ENCODE measurements around the gene EVA1A.

The EVA1A gene

DNA sequence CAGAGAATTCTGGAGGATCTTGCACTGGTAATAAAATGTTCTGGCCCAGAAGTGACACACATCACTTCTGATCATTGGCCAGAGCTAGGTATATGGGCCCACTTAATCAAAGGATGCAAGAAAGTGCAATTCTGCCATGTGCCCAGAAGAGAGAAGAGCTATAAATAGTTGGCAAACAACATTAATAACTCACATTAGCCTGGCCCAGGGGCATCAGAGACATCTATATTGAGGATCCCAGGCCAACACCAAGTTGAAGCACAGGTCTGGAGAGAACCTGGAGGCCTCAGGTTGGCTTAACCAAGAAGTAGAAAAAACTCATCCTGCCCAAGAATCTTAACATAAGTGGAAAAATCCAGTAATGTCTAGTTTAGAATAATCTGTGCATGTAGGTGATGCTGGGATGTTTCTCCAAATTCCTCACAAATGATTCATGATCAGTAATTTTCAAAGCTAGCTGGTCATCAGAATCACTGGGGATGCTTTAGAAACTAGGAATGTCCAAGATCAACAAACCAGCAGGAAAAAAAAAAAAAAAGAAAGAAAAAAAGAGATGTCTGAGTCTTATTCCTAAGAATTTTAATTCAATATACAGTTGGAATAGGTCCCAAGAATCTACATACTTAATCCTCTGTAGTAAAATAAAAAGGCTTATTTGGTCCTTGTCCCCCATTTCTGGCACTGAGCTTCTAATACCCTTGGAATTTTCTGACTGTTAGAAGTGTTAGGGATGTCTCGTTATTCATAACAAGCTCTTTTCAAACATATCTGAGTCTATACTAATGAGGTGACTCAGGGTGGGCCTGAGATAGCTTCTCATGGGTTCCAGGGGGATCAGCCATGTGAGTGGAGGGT, 35.0 kb upstream of the EVA1A start:
- TF ChIP-seq CSDC2 (CRISPR knock-in tag; IDR thresholded peaks at IDR 0.05) (no peak), ZC3H10 (CRISPR knock-in tag; IDR thresholded peaks at IDR 0.05) (no peak), RARB (CRISPR knock-in tag; IDR thresholded peaks at IDR 0.05) (no peak), ISL1 (CRISPR knock-in tag; IDR thresholded peaks at IDR 0.05) (peak; percentile 84)
- TF ChIP-seq, protein P1, sequence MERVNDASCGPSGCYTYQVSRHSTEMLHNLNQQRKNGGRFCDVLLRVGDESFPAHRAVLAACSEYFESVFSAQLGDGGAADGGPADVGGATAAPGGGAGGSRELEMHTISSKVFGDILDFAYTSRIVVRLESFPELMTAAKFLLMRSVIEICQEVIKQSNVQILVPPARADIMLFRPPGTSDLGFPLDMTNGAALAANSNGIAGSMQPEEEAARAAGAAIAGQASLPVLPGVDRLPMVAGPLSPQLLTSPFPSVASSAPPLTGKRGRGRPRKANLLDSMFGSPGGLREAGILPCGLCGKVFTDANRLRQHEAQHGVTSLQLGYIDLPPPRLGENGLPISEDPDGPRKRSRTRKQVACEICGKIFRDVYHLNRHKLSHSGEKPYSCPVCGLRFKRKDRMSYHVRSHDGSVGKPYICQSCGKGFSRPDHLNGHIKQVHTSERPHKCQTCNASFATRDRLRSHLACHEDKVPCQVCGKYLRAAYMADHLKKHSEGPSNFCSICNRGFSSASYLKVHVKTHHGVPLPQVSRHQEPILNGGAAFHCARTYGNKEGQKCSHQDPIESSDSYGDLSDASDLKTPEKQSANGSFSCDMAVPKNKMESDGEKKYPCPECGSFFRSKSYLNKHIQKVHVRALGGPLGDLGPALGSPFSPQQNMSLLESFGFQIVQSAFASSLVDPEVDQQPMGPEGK (CRISPR knock-in tag; IDR thresholded peaks at IDR 0.05; ENCODE audit: borderline replicate concordance): no peak
- ATAC-seq: peak; percentile 89

GRCh38 chr2:75594596-75594995, 33.9 kb upstream of the EVA1A start:
- ATAC-seq: no peak
- TF ChIP-seq ESRRG (CRISPR knock-in tag; IDR thresholded peaks at IDR 0.05) (no peak), TCF4 (CRISPR knock-in tag; IDR thresholded peaks at IDR 0.05; ENCODE audit: borderline replicate concordance) (no peak), TOX (CRISPR knock-in tag; IDR thresholded peaks at IDR 0.05; ENCODE audit: borderline replicate concordance) (no peak), ZNF70 (CRISPR knock-in tag; IDR thresholded peaks at IDR 0.05) (no peak), SNAI2 (CRISPR knock-in tag; IDR thresholded peaks at IDR 0.05) (no peak), ISL1 (CRISPR knock-in tag; IDR thresholded peaks at IDR 0.05) (no peak), ARNTL (CRISPR knock-in tag; IDR thresholded peaks at IDR 0.05; ENCODE audit: borderline replicate concordance, low read depth) (no peak), ZFP30 (CRISPR knock-in tag; IDR thresholded peaks at IDR 0.05) (no peak), ZNF8 (CRISPR knock-in tag; IDR thresholded peaks at IDR 0.05) (no peak), PPARA (CRISPR knock-in tag; IDR thresholded peaks at IDR 0.05; ENCODE audit: borderline replicate concordance) (no peak)
- TF ChIP-seq, protein P2, sequence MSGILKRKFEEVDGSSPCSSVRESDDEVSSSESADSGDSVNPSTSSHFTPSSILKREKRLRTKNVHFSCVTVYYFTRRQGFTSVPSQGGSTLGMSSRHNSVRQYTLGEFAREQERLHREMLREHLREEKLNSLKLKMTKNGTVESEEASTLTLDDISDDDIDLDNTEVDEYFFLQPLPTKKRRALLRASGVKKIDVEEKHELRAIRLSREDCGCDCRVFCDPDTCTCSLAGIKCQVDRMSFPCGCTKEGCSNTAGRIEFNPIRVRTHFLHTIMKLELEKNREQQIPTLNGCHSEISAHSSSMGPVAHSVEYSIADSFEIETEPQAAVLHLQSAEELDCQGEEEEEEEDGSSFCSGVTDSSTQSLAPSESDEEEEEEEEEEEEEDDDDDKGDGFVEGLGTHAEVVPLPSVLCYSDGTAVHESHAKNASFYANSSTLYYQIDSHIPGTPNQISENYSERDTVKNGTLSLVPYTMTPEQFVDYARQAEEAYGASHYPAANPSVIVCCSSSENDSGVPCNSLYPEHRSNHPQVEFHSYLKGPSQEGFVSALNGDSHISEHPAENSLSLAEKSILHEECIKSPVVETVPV (CRISPR knock-in tag; IDR thresholded peaks at IDR 0.05): no peak

- ATAC-seq: no peak
- TF ChIP-seq SNAI2 (CRISPR knock-in tag; IDR thresholded peaks at IDR 0.05) (no peak), ZNF70 (CRISPR knock-in tag; IDR thresholded peaks at IDR 0.05) (no peak), ZNF565 (CRISPR knock-in tag; conservative IDR thresholded peaks at IDR 0.05; ENCODE audit: low read depth) (no peak), TOX (CRISPR knock-in tag; IDR thresholded peaks at IDR 0.05; ENCODE audit: borderline replicate concordance) (no peak), OSR1 (CRISPR knock-in tag; IDR thresholded peaks at IDR 0.05) (no peak), ZNF8 (CRISPR knock-in tag; IDR thresholded peaks at IDR 0.05) (no peak), ARNTL (CRISPR knock-in tag; IDR thresholded peaks at IDR 0.05; ENCODE audit: borderline replicate concordance, low read depth) (no peak), ISL1 (CRISPR knock-in tag; IDR thresholded peaks at IDR 0.05) (no peak), POU6F1 (CRISPR knock-in tag; IDR thresholded peaks at IDR 0.05; ENCODE audit: borderline replicate concordance, low read depth) (no peak), ZFP30 (CRISPR knock-in tag; IDR thresholded peaks at IDR 0.05) (no peak), RARB (CRISPR knock-in tag; IDR thresholded peaks at IDR 0.05) (no peak), ESRRG (CRISPR knock-in tag; IDR thresholded peaks at IDR 0.05) (no peak), PPARA (CRISPR knock-in tag; IDR thresholded peaks at IDR 0.05; ENCODE audit: borderline replicate concordance) (no peak)
- TF ChIP-seq, protein P1 (CRISPR knock-in tag; IDR thresholded peaks at IDR 0.05; ENCODE audit: borderline replicate concordance): no peak
- TF ChIP-seq, protein P2 (CRISPR knock-in tag; IDR thresholded peaks at IDR 0.05): no peak
- TF ChIP-seq, protein P3, sequence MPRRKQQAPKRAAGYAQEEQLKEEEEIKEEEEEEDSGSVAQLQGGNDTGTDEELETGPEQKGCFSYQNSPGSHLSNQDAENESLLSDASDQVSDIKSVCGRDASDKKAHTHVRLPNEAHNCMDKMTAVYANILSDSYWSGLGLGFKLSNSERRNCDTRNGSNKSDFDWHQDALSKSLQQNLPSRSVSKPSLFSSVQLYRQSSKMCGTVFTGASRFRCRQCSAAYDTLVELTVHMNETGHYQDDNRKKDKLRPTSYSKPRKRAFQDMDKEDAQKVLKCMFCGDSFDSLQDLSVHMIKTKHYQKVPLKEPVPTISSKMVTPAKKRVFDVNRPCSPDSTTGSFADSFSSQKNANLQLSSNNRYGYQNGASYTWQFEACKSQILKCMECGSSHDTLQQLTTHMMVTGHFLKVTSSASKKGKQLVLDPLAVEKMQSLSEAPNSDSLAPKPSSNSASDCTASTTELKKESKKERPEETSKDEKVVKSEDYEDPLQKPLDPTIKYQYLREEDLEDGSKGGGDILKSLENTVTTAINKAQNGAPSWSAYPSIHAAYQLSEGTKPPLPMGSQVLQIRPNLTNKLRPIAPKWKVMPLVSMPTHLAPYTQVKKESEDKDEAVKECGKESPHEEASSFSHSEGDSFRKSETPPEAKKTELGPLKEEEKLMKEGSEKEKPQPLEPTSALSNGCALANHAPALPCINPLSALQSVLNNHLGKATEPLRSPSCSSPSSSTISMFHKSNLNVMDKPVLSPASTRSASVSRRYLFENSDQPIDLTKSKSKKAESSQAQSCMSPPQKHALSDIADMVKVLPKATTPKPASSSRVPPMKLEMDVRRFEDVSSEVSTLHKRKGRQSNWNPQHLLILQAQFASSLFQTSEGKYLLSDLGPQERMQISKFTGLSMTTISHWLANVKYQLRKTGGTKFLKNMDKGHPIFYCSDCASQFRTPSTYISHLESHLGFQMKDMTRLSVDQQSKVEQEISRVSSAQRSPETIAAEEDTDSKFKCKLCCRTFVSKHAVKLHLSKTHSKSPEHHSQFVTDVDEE (CRISPR knock-in tag; IDR thresholded peaks at IDR 0.05): no peak
These were observed 32.1 kb upstream of the EVA1A start for GRCh38 chr2:75592888-75593287.

All from SK-N-SH treated with all-trans-retinoic acid at 6 μM for 48 hours (cell line).